SK-N-SH (cell line): ENCODE measurements around the gene HAUS2. TPM values are rescaled to one million over a fixed set of nuclear protein-coding genes. Genes with fewer than 3 reads are reported as not detected.
A peak's percentile ranks its signal among the peaks of the same experiment; 100 is the strongest.

Experiments
- CTCF ChIA-PET: fragments of 300-600, 350-600 bp; formaldehyde crosslinking; extraction: SDS; loops from one replicate; lab custom pipeline; 2021; lab: Yijun Ruan, JAX
- POLR2A ChIA-PET: fragments of 350-600 bp; sonication (Branson Sonifier 250); formaldehyde crosslinking; extraction: SDS; loops from one replicate; lab custom pipeline; 2020; ENCODE audit warnings: antibody characterized with exemption, inconsistent platforms; lab: Yijun Ruan, JAX
- DNase-seq: peaks from one replicate; pipeline ENCODE4 v3.0.0; 2012
- H2AFZ ChIP-seq: fragments of 200-600 bp; sonication (generic); 2 replicates; pipeline ENCODE4 v1.8.1; 2016; ENCODE audit warnings: antibody characterized with exemption, mild to moderate bottlenecking, low read depth
- H3F3A ChIP-seq: fragments of 200-600 bp; sonication (generic); replicated peaks from 2 replicates; pipeline ENCODE3; 2016; ENCODE audit warnings: antibody characterized with exemption, mild to moderate bottlenecking; ENCODE audit not compliant: insufficient read depth
- H3K27ac ChIP-seq, 2 experiments: fragments of 200-500 bp in 1 of 2; fragments of 200-600 bp in 1 of 2; sonication (Bioruptor generic) in 1 of 2; sonication (generic), shearing (Covaris generic) in 1 of 2; 2 replicates each; pipeline versions ENCODE4 v1.5.1 to v1.6.1; 2014 to 2016; ENCODE audit warnings: low read depth in 2 of 2, inconsistent platforms in 1 of 2, low read length in 1 of 2, mild to moderate bottlenecking in 1 of 2, mixed read lengths in 1 of 2
- H3K27me3 ChIP-seq: fragments of 200-600 bp; sonication (generic), shearing (Covaris generic); 2 replicates; pipeline ENCODE4 v1.6.1; 2016; ENCODE audit warnings: mixed run types; ENCODE audit not compliant: insufficient read depth
- H3K36me3 ChIP-seq, 2 experiments: fragments of 200-500 bp in 1 of 2; fragments of 200-600 bp in 1 of 2; sonication (Bioruptor generic) in 1 of 2; sonication (generic) in 1 of 2; replicated peaks in 1 of 2; 2 replicates each; pipeline versions ENCODE3 to v1.5.1; 2014 to 2016; ENCODE audit warnings: low read length in 1 of 2, mild to moderate bottlenecking in 1 of 2; ENCODE audit not compliant: insufficient read depth in 2 of 2, control insufficient read depth in 1 of 2
- H3K4me1 ChIP-seq, 2 experiments: fragments of 200-500 bp in 1 of 2; fragments of 200-600 bp in 1 of 2; sonication (Bioruptor generic) in 1 of 2; sonication (generic), shearing (Covaris generic) in 1 of 2; 2 replicates each; pipeline versions ENCODE4 v1.5.1 to v1.6.1; 2014 to 2016; ENCODE audit warnings: low read depth in 1 of 2, low read length in 1 of 2, mixed run types in 1 of 2; ENCODE audit not compliant: insufficient read depth in 2 of 2, control insufficient read depth in 1 of 2
- H3K4me2 ChIP-seq: fragments of 200-600 bp; sonication (generic), shearing (Covaris generic); 2 replicates; pipeline ENCODE4 v1.6.1; 2017; ENCODE audit warnings: mixed run types
- H3K4me3 ChIP-seq, 2 experiments: fragments of 200-500 bp in 1 of 2; fragments of 200-600 bp in 1 of 2; sonication (Bioruptor generic) in 1 of 2; sonication (generic), shearing (Covaris generic) in 1 of 2; 2 replicates each; pipeline versions ENCODE4 v1.5.1 to v1.8.1; 2014 to 2016; ENCODE audit warnings: low read depth in 2 of 2, inconsistent platforms in 1 of 2, low read length in 1 of 2, mild to moderate bottlenecking in 1 of 2, mixed read lengths in 1 of 2, moderate library complexity in 1 of 2
- H3K79me2 ChIP-seq: fragments of 200-600 bp; sonication (generic); 2 replicates; pipeline ENCODE4 v1.8.1; 2017; ENCODE audit warnings: mild to moderate bottlenecking; ENCODE audit not compliant: insufficient read depth
- H3K9ac ChIP-seq: fragments of 200-600 bp; sonication (generic); 2 replicates; pipeline ENCODE4 v1.6.1; 2017; ENCODE audit warnings: mixed run types
- H3K9me2 ChIP-seq: fragments of 200-600 bp; sonication (generic); 2 replicates; pipeline ENCODE4 v1.6.1; 2017; ENCODE audit warnings: mixed run types
- H3K9me3 ChIP-seq: fragments of 200-600 bp; sonication (generic); 2 replicates; pipeline ENCODE4 v1.6.1; 2017; ENCODE audit warnings: mixed run types, mild to moderate bottlenecking, moderate library complexity
- H4K20me1 ChIP-seq: fragments of 200-600 bp; sonication (generic); 2 replicates; pipeline ENCODE4 v1.6.1; 2017; ENCODE audit warnings: mild to moderate bottlenecking, mixed run types; ENCODE audit not compliant: insufficient read depth
- FOXM1 ChIP-seq: IDR thresholded peaks from 2 replicates; pipeline ENCODE4 v1.4.0; 2012; ENCODE audit warnings: low read depth, mild to moderate bottlenecking
- GATA2 ChIP-seq: sonication (generic); formaldehyde crosslinking; IDR thresholded peaks from 2 replicates; pipeline ENCODE4 v1.5.0; 2020; ENCODE audit warnings: mild to moderate bottlenecking, missing genetic modification reagents
- RFX5 ChIP-seq: IDR thresholded peaks from 2 replicates; pipeline ENCODE4 v1.6.1; 2012; ENCODE audit warnings: mild to moderate bottlenecking, improper control_type of control experiment, low read length
- RXRA ChIP-seq: IDR thresholded peaks from 2 replicates; pipeline ENCODE4 v1.4.0; 2012; ENCODE audit warnings: low read depth, mild to moderate bottlenecking, borderline replicate concordance
- TEAD4 ChIP-seq: IDR thresholded peaks from 2 replicates; pipeline ENCODE4 v1.4.0; 2012; ENCODE audit warnings: mild to moderate bottlenecking, borderline replicate concordance; ENCODE audit not compliant: insufficient read depth
- WGBS: methylation state at CpG from one replicate; pipeline ENCODE4 v1.1.6; 2017; ENCODE audit warnings: low lambda C conversion rate; 5-methylcytosine and 5-hydroxymethylcytosine counted together
- polyA plus RNA-seq, 3 experiments: library from polyadenylated mRNA; depleted of rRNA; stranded (reverse); fragments of >200 nt; gene quantifications; 2 replicates each; pipeline ENCODE4 v1.2.3, GENCODE V29; 2012
- TF ChIP-seq, protein P1 (sequence below): IDR thresholded peaks from 2 replicates; pipeline ENCODE4 v1.4.0; 2012; ENCODE audit warnings: low read depth
- TF ChIP-seq, protein P2 (sequence below): IDR thresholded peaks from 2 replicates; pipeline ENCODE4 v1.6.1; 2012; ENCODE audit warnings: mild to moderate bottlenecking, low read depth, low read length, moderate library complexity

Gene HAUS2
- polyA plus RNA-seq, 1 of the 3 experiments (the other 2 are of a cell fraction), result 9.4 TPM

DNA sequence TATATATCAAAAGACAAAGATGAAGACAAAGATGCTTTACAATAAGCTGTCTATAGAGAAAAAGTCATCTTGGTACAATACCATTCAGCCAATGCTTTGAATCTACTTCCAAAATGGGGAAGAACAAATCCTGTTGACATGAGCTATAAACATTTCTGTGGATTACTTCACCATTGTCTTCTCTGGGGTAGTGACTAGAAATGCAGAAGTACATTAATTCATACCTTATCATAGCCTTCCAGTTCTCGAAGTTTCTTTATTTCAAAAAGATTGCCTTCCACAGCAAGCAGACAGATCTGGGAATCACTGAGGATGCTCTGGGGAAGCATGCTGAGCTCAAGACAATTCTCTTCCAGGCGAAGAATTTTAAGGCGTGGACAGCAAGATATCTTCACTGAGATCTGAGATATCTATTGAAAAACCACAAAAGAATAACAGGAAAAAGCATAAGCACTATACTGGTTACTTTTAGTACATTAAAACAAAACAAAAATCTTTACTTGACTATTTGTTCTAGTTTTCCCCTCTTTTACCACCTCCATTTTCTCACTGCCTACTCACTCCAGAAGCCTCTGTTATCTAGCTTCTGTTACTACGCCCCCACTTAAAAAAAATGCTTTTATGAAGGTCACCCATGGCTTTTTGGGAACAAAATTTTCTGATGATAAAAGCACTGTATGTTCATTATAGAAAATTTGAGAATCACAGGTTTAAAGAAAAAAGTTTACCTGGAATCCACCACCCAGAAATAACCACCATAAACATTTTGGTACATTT is 3.6 kb upstream of the HAUS2 start:
- no peak overlapping the region for H2AFZ ChIP-seq
- H3K27ac ChIP-seq, result no peak overlapping the region
- no peaks in the 10 kb centered on the region for H4K20me1 ChIP-seq
- WGBS, result 96% methylated on average over 4 of the region's 4 CpGs
- TF ChIP-seq FOXM1, result no peak
- no peak for TF ChIP-seq RFX5
- TF ChIP-seq TEAD4, result no peak
- TF ChIP-seq, protein P1, sequence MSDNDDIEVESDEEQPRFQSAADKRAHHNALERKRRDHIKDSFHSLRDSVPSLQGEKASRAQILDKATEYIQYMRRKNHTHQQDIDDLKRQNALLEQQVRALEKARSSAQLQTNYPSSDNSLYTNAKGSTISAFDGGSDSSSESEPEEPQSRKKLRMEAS, result no peak
- TF ChIP-seq RXRA, result no peak
- no peaks in the 10 kb centered on the region for H3F3A ChIP-seq
- H3K9me2 ChIP-seq, result no peaks in the 10 kb centered on the region
- peaks cover 12 to 19% of the 10 kb centered on the region in 2 experiments for H3K36me3 ChIP-seq
- no peak for DNase-seq
- peaks cover 11 to 13% of the 10 kb centered on the region in 2 experiments; a peak in 3 of 4 replicates for H3K4me1 ChIP-seq
- no peaks in the 10 kb centered on the region for H3K27me3 ChIP-seq
- H3K4me2 ChIP-seq, result no peak overlapping the region
- ChIA-PET POLR2A (no interaction called here), CTCF (interaction anchor here (0.7 to 1.3 kb wide), 3 partner anchors 9 to 503 kb away, joined by 3 to 4 read pairs (median 3); no protein-coding TSS in a partner anchor)
- H3K9me3 ChIP-seq, result no peaks in the 10 kb centered on the region
- H3K4me3 ChIP-seq, result no peak overlapping the region
- H3K79me2 ChIP-seq, result peaks cover 40% of the 10 kb centered on the region
- no peak overlapping the region for H3K9ac ChIP-seq

DNA sequence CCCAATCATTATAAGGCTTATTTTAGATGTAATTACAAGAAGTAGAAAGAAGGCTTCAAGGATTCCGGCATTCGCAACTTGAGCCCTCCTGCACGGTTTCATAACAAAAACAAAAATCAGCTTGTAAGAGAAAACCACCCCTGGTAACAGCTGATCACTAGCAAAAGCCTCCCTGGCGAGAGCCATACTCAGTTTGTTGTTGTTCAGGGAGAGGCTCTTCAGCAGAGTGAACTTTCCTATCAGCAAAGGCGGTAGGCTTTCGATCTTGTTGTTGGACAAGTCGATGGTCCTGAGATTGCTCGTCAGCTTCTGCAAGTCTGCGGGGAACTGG is 755 bp upstream of the HAUS2 start:
- TF ChIP-seq GATA2 (CRISPR knock-in tag), result no peak
- TF ChIP-seq RFX5, result peak; percentile 17
- TF ChIP-seq, protein P2, sequence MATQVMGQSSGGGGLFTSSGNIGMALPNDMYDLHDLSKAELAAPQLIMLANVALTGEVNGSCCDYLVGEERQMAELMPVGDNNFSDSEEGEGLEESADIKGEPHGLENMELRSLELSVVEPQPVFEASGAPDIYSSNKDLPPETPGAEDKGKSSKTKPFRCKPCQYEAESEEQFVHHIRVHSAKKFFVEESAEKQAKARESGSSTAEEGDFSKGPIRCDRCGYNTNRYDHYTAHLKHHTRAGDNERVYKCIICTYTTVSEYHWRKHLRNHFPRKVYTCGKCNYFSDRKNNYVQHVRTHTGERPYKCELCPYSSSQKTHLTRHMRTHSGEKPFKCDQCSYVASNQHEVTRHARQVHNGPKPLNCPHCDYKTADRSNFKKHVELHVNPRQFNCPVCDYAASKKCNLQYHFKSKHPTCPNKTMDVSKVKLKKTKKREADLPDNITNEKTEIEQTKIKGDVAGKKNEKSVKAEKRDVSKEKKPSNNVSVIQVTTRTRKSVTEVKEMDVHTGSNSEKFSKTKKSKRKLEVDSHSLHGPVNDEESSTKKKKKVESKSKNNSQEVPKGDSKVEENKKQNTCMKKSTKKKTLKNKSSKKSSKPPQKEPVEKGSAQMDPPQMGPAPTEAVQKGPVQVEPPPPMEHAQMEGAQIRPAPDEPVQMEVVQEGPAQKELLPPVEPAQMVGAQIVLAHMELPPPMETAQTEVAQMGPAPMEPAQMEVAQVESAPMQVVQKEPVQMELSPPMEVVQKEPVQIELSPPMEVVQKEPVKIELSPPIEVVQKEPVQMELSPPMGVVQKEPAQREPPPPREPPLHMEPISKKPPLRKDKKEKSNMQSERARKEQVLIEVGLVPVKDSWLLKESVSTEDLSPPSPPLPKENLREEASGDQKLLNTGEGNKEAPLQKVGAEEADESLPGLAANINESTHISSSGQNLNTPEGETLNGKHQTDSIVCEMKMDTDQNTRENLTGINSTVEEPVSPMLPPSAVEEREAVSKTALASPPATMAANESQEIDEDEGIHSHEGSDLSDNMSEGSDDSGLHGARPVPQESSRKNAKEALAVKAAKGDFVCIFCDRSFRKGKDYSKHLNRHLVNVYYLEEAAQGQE, result no peak
- DNase-seq, result no peak

More for the DNA sequence above, 755 bp upstream of the HAUS2 start:
- ChIA-PET CTCF (interaction anchor here (0.6 to 2.0 kb wide), 4 partner anchors 13 to 68 kb away, joined by 3 to 6 read pairs (median 4); no protein-coding TSS in a partner anchor), POLR2A (interaction anchor here (0.6 to 1.4 kb wide), 3 partner anchors 9 to 53 kb away, joined by 3 to 6 read pairs (median 3); partner anchors contain the start of gene SNAP23)
- Histone ChIP-seq H3K9ac (peak overlapping the region; percentile 97), H3K4me3 (peak overlapping the region; percentile 91 to 99), H3K79me2 (peaks cover 67% of the 10 kb centered on the region), H3K36me3 (peaks cover 12 to 19% of the 10 kb centered on the region in 2 experiments), H3F3A (peaks cover 4% of the 10 kb centered on the region), H3K9me3 (no peaks in the 10 kb centered on the region), H3K4me2 (peak overlapping the region; percentile 84), H3K27ac (peak overlapping the region; percentile 75 to 76), H2AFZ (peak overlapping the region; percentile 97), H3K27me3 (no peaks in the 10 kb centered on the region), H3K9me2 (no peaks in the 10 kb centered on the region), H4K20me1 (no peaks in the 10 kb centered on the region), H3K4me1 (peaks cover 11 to 14% of the 10 kb centered on the region in 2 experiments; a peak in 3 of 4 replicates)
- WGBS, result 2% methylated on average over 9 of the region's 9 CpGs
